NCI-H187 (cell line): ENCODE data around the gene NLGN4Y.

Experiments
- DNase-seq, 2 experiments: peaks; one replicate each; lab custom pipeline; 2025; lab: John Stamatoyannopoulos, UW

NLGN4Y gene

GRCh38 chrY:14644157-14644952 is 120.0 kb downstream of the NLGN4Y start:
- no peak for DNase-seq

GRCh38 chrY:14679181-14679580 is 154.9 kb downstream of the NLGN4Y start:
- DNase-seq, result no peak

- DNase-seq, result no peak
These were observed 170.2 kb downstream of the NLGN4Y start for GRCh38 chrY:14694543-14694942.

- DNase-seq, result no peak
These were observed 183.8 kb downstream of the NLGN4Y start for GRCh38 chrY:14708158-14708557.

- no peak for DNase-seq
These were observed 217.3 kb downstream of the NLGN4Y start for GRCh38 chrY:14741596-14741995.

- no peak for DNase-seq
These were observed 224.0 kb downstream of the NLGN4Y start for GRCh38 chrY:14748329-14748728.

GRCh38 chrY:14755571-14755970 is 231.2 kb downstream of the NLGN4Y start:
- DNase-seq, result no peak

- no peak for DNase-seq
These were observed 238.6 kb downstream of the NLGN4Y start for GRCh38 chrY:14762903-14763302.

GRCh38 chrY:14763600-14763999 is 239.3 kb downstream of the NLGN4Y start:
- no peak for DNase-seq

GRCh38 chrY:14778208-14778607 is 253.9 kb downstream of the NLGN4Y start:
- no peak for DNase-seq

GRCh38 chrY:14793104-14793503 is 268.8 kb downstream of the NLGN4Y start:
- DNase-seq, result no peak

- DNase-seq, result no peak
These were observed 269.3 kb downstream of the NLGN4Y start for GRCh38 chrY:14793674-14794073.

GRCh38 chrY:14798010-14798409 is 273.7 kb downstream of the NLGN4Y start:
- DNase-seq, result no peak

GRCh38 chrY:14801096-14801495 is 276.8 kb downstream of the NLGN4Y start:
- no peak for DNase-seq

- no peak for DNase-seq
These were observed 277.8 kb downstream of the NLGN4Y start for GRCh38 chrY:14802125-14802524.

GRCh38 chrY:14804041-14804440 is 279.7 kb downstream of the NLGN4Y start:
- no peak for DNase-seq

GRCh38 chrY:14818452-14818851 is 294.1 kb downstream of the NLGN4Y start:
- DNase-seq, result no peak

- DNase-seq, result no peak
These were observed 297.9 kb downstream of the NLGN4Y start for GRCh38 chrY:14822201-14822600.

GRCh38 chrY:14822906-14823305 is 298.6 kb downstream of the NLGN4Y start:
- DNase-seq, result no peak

- no peak for DNase-seq
These were observed 300.3 kb downstream of the NLGN4Y start for GRCh38 chrY:14824583-14824982.

- no peak for DNase-seq
These were observed 301.4 kb downstream of the NLGN4Y start for GRCh38 chrY:14825728-14826127.

GRCh38 chrY:14828531-14828930 is 304.2 kb downstream of the NLGN4Y start:
- DNase-seq, result no peak

- DNase-seq, result no peak
These were observed 305.1 kb downstream of the NLGN4Y start for GRCh38 chrY:14829366-14829885.
